Measurements from ENCODE around the gene OCSTAMP.

The OCSTAMP gene

GRCh38 chr20:46509523-46509922, 40.9 kb downstream of the OCSTAMP start:
- Histone ChIP-seq H3K4me1 (ENCODE audit: low read length) (no peaks in the 10 kb centered on the region), H3K9me3 (replicated peaks; ENCODE audit: insufficient read depth, low read length) (no peaks in the 10 kb centered on the region), H3K4me2 (ENCODE audit: low read depth, low read length) (no peak overlapping the region), H3K27me3 (replicated peaks; ENCODE audit: insufficient read depth, low read length) (no peaks in the 10 kb centered on the region), H4K20me1 (ENCODE audit: insufficient read depth, low read length) (no peaks in the 10 kb centered on the region), H3K9me2 (replicated peaks; ENCODE audit: insufficient read depth, low read length) (no peaks in the 10 kb centered on the region), H3F3A (ENCODE audit: insufficient read depth, low read length) (no peaks in the 10 kb centered on the region), H3K4me3 (ENCODE audit: low read length) (no peak overlapping the region), H3K27ac (ENCODE audit: low read length) (no peak overlapping the region), H3K9ac (ENCODE audit: low read length) (no peak overlapping the region), H3K79me2 (ENCODE audit: low read length) (no peaks in the 10 kb centered on the region), H2AFZ (ENCODE audit: low read length) (no peak overlapping the region), H3K36me3 (replicated peaks; ENCODE audit: insufficient read depth, low read length) (no peaks in the 10 kb centered on the region)
- TF ChIP-seq EZH2phosphoT487 (IDR thresholded peaks at IDR 0.05; ENCODE audit: low read length) (no peak), CTCF (IDR thresholded peaks at IDR 0.05; ENCODE audit: low read length) (no peak), EZH2 (optimal IDR thresholded peaks at IDR 0.05; ENCODE audit: low read depth, low read length) (no peak)
- DNase-seq = no peak

GRCh38 chr20:46507760-46508407, 42.6 kb downstream of the OCSTAMP start:
- H3K27ac ChIP-seq (ENCODE audit: low read length) = no peak overlapping the region

GRCh38 chr20:46505506-46505905, 44.9 kb downstream of the OCSTAMP start:
- DNase-seq = no peak
- Histone ChIP-seq H4K20me1 (ENCODE audit: insufficient read depth, low read length) (no peaks in the 10 kb centered on the region), H3K36me3 (replicated peaks; ENCODE audit: insufficient read depth, low read length) (no peaks in the 10 kb centered on the region), H3K27me3 (replicated peaks; ENCODE audit: insufficient read depth, low read length) (no peaks in the 10 kb centered on the region), H3F3A (ENCODE audit: insufficient read depth, low read length) (no peaks in the 10 kb centered on the region), H3K4me1 (ENCODE audit: low read length) (no peaks in the 10 kb centered on the region), H2AFZ (ENCODE audit: low read length) (no peak overlapping the region), H3K9ac (ENCODE audit: low read length) (no peak overlapping the region), H3K4me3 (ENCODE audit: low read length) (no peak overlapping the region), H3K9me2 (replicated peaks; ENCODE audit: insufficient read depth, low read length) (no peaks in the 10 kb centered on the region), H3K9me3 (replicated peaks; ENCODE audit: insufficient read depth, low read length) (no peaks in the 10 kb centered on the region), H3K27ac (ENCODE audit: low read length) (no peak overlapping the region), H3K4me2 (ENCODE audit: low read depth, low read length) (no peak overlapping the region), H3K79me2 (ENCODE audit: low read length) (no peaks in the 10 kb centered on the region)
- TF ChIP-seq EZH2 (optimal IDR thresholded peaks at IDR 0.05; ENCODE audit: low read depth, low read length) (no peak), CTCF (IDR thresholded peaks at IDR 0.05; ENCODE audit: low read length) (no peak), EZH2phosphoT487 (IDR thresholded peaks at IDR 0.05; ENCODE audit: low read length) (no peak)

More at GRCh38 chr20:46507760-46508407, 42.6 kb downstream of the OCSTAMP start:
- Histone ChIP-seq H3F3A (ENCODE audit: insufficient read depth, low read length) (no peaks in the 10 kb centered on the region), H3K27me3 (replicated peaks; ENCODE audit: insufficient read depth, low read length) (no peaks in the 10 kb centered on the region), H3K36me3 (replicated peaks; ENCODE audit: insufficient read depth, low read length) (no peaks in the 10 kb centered on the region), H3K79me2 (ENCODE audit: low read length) (no peaks in the 10 kb centered on the region), H3K4me1 (ENCODE audit: low read length) (no peaks in the 10 kb centered on the region), H3K4me2 (ENCODE audit: low read depth, low read length) (no peak overlapping the region), H2AFZ (ENCODE audit: low read length) (no peak overlapping the region), H3K9me3 (replicated peaks; ENCODE audit: insufficient read depth, low read length) (no peaks in the 10 kb centered on the region), H3K4me3 (ENCODE audit: low read length) (no peak overlapping the region), H4K20me1 (ENCODE audit: insufficient read depth, low read length) (no peaks in the 10 kb centered on the region), H3K9ac (ENCODE audit: low read length) (no peak overlapping the region), H3K9me2 (replicated peaks; ENCODE audit: insufficient read depth, low read length) (no peaks in the 10 kb centered on the region)
- no peak for DNase-seq
- no peak for TF ChIP-seq EZH2 (optimal IDR thresholded peaks at IDR 0.05; ENCODE audit: low read depth, low read length)
- TF ChIP-seq CTCF (IDR thresholded peaks at IDR 0.05; ENCODE audit: low read length) = no peak
- TF ChIP-seq EZH2phosphoT487 (IDR thresholded peaks at IDR 0.05; ENCODE audit: low read length) = no peak

All from MM.1S (cell line).